ENCODE results near the gene OR52K1. TPM values are rescaled to one million over a fixed set of nuclear protein-coding genes. Genes with fewer than 3 reads are reported as not detected.

OR52K1 gene
- total RNA-seq, 1 experiment from 2014 or later: not detected

DNA sequence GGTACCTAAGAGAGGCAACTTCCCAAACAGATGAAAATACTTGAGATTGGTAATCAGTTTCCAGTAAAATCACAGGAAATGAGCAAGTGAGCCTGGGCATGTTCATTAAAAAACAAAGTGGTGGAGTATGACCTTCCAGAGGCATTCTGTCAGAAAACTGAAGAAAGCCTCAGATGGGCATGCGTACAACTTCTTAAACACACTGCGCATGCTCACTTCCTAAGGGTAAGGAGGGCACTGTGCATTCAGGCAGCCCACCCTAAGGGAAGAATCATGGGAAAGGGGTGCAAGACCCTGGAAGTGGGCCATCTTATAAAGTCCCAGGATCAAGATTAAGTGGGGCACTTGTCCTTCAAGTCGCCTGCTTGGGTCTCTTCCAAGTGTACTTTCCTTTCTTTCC is 29.3 kb upstream of the OR52K1 start:
- H3K27ac ChIP-seq (ENCODE audit: low read depth, low read length): no peak overlapping the region
- H3K9me3 ChIP-seq (ENCODE audit: control insufficient read depth in 1 of 2, insufficient read depth in 1 of 2, low read depth in 1 of 2, low read length in 2 of 2): no peaks in the 10 kb centered on the region
- no peak for DNase-seq (ENCODE audit: low read depth, low spot score)
- no peak overlapping the region for H3K4me3 ChIP-seq (replicated peaks in 1 of 2; ENCODE audit: low read depth in 1 of 2, low read length in 2 of 2)
- ChIA-PET RAD21 (ENCODE audit: low non-redundant PET in 1 of 2, low total read pairs in 2 of 2, uncharacterized antibody in 2 of 2, unreplicated experiment in 2 of 2) (no interaction called here), CTCF (no interaction called here), POLR2A (no interaction called here)
- no TSS peak for BruUV-seq (replicated peaks)
- intact Hi-C loops (cut with micrococcal nuclease): no loop called here
- no peak overlapping the region for H3K9ac ChIP-seq (ENCODE audit: low read length)
- H3K4me2 ChIP-seq (ENCODE audit: low read length): no peak overlapping the region
- H3K9me2 ChIP-seq (ENCODE audit: insufficient read depth): no peaks in the 10 kb centered on the region
- no peak overlapping the region for H2AFZ ChIP-seq (ENCODE audit: low read depth, low read length, poor library complexity, severe bottlenecking)
- ATAC-seq: no peak
- H3K79me2 ChIP-seq (ENCODE audit: insufficient read depth, low read length): no peaks in the 10 kb centered on the region
- no peaks in the 10 kb centered on the region for H3K36me3 ChIP-seq (ENCODE audit: control insufficient read depth in 1 of 2, insufficient read depth in 2 of 2, low read length in 2 of 2)
- no peak for TF ChIP-seq FOSL1 (IDR thresholded peaks at IDR 0.05; ENCODE audit: low read depth)
- TF ChIP-seq, protein P1, sequence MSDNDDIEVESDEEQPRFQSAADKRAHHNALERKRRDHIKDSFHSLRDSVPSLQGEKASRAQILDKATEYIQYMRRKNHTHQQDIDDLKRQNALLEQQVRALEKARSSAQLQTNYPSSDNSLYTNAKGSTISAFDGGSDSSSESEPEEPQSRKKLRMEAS (IDR thresholded peaks at IDR 0.05): no peak
- TF ChIP-seq, protein P2, sequence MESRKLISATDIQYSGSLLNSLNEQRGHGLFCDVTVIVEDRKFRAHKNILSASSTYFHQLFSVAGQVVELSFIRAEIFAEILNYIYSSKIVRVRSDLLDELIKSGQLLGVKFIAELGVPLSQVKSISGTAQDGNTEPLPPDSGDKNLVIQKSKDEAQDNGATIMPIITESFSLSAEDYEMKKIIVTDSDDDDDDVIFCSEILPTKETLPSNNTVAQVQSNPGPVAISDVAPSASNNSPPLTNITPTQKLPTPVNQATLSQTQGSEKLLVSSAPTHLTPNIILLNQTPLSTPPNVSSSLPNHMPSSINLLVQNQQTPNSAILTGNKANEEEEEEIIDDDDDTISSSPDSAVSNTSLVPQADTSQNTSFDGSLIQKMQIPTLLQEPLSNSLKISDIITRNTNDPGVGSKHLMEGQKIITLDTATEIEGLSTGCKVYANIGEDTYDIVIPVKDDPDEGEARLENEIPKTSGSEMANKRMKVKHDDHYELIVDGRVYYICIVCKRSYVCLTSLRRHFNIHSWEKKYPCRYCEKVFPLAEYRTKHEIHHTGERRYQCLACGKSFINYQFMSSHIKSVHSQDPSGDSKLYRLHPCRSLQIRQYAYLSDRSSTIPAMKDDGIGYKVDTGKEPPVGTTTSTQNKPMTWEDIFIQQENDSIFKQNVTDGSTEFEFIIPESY (IDR thresholded peaks at IDR 0.05; ENCODE audit: extremely low read depth, insufficient replicate concordance, low read length): no peak
- TF ChIP-seq POLR2AphosphoS5 (IDR thresholded peaks at IDR 0.05; ENCODE audit: low read depth, low read length): no peak
- TF ChIP-seq JUND (IDR thresholded peaks at IDR 0.05): no peak
- TF ChIP-seq RAD21 (IDR thresholded peaks at IDR 0.05; ENCODE audit: low read depth): no peak
- no peak for TF ChIP-seq EZH2phosphoT487 (IDR thresholded peaks at IDR 0.05; ENCODE audit: borderline replicate concordance)
- TF ChIP-seq, protein P3, sequence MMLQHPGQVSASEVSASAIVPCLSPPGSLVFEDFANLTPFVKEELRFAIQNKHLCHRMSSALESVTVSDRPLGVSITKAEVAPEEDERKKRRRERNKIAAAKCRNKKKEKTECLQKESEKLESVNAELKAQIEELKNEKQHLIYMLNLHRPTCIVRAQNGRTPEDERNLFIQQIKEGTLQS (IDR thresholded peaks at IDR 0.05): no peak
- no peak for TF ChIP-seq POLR2A (IDR thresholded peaks at IDR 0.05; ENCODE audit: borderline replicate concordance, extremely low read depth, insufficient read depth, insufficient read length)
- TF ChIP-seq ELF1 (IDR thresholded peaks at IDR 0.05; ENCODE audit: borderline replicate concordance, low read depth): no peak
- no peak for TF ChIP-seq SP1 (IDR thresholded peaks at IDR 0.05; ENCODE audit: low read depth)
- TF ChIP-seq SIN3A (IDR thresholded peaks at IDR 0.05; ENCODE audit: low read depth): no peak
- no peak for TF ChIP-seq ZFX (IDR thresholded peaks at IDR 0.05)
- no peak for TF ChIP-seq SRF (IDR thresholded peaks at IDR 0.05; ENCODE audit: low read depth)
- TF ChIP-seq, protein P4, sequence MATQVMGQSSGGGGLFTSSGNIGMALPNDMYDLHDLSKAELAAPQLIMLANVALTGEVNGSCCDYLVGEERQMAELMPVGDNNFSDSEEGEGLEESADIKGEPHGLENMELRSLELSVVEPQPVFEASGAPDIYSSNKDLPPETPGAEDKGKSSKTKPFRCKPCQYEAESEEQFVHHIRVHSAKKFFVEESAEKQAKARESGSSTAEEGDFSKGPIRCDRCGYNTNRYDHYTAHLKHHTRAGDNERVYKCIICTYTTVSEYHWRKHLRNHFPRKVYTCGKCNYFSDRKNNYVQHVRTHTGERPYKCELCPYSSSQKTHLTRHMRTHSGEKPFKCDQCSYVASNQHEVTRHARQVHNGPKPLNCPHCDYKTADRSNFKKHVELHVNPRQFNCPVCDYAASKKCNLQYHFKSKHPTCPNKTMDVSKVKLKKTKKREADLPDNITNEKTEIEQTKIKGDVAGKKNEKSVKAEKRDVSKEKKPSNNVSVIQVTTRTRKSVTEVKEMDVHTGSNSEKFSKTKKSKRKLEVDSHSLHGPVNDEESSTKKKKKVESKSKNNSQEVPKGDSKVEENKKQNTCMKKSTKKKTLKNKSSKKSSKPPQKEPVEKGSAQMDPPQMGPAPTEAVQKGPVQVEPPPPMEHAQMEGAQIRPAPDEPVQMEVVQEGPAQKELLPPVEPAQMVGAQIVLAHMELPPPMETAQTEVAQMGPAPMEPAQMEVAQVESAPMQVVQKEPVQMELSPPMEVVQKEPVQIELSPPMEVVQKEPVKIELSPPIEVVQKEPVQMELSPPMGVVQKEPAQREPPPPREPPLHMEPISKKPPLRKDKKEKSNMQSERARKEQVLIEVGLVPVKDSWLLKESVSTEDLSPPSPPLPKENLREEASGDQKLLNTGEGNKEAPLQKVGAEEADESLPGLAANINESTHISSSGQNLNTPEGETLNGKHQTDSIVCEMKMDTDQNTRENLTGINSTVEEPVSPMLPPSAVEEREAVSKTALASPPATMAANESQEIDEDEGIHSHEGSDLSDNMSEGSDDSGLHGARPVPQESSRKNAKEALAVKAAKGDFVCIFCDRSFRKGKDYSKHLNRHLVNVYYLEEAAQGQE (IDR thresholded peaks at IDR 0.05; ENCODE audit: low read depth): no peak
- no peak for TF ChIP-seq CEBPB (IDR thresholded peaks at IDR 0.05; ENCODE audit: low read depth)
- no peak for TF ChIP-seq YY1 (IDR thresholded peaks at IDR 0.05; ENCODE audit: extremely low read depth, insufficient replicate concordance, low read depth, low read length)
- TF ChIP-seq ZNF274 (IDR thresholded peaks at IDR 0.05; ENCODE audit: low read depth, low read length): no peak
- TF ChIP-seq, protein P5, sequence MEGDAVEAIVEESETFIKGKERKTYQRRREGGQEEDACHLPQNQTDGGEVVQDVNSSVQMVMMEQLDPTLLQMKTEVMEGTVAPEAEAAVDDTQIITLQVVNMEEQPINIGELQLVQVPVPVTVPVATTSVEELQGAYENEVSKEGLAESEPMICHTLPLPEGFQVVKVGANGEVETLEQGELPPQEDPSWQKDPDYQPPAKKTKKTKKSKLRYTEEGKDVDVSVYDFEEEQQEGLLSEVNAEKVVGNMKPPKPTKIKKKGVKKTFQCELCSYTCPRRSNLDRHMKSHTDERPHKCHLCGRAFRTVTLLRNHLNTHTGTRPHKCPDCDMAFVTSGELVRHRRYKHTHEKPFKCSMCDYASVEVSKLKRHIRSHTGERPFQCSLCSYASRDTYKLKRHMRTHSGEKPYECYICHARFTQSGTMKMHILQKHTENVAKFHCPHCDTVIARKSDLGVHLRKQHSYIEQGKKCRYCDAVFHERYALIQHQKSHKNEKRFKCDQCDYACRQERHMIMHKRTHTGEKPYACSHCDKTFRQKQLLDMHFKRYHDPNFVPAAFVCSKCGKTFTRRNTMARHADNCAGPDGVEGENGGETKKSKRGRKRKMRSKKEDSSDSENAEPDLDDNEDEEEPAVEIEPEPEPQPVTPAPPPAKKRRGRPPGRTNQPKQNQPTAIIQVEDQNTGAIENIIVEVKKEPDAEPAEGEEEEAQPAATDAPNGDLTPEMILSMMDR (IDR thresholded peaks at IDR 0.05 in 2 of 3, conservative IDR thresholded peaks at IDR 0.05 in 1 of 3; ENCODE audit: borderline replicate concordance in 1 of 3, insufficient read depth in 1 of 3, low read depth in 2 of 3, low read length in 2 of 3): no peak
- no peak for TF ChIP-seq CBX3 (IDR thresholded peaks at IDR 0.05; ENCODE audit: low read depth)
- no peaks in the 10 kb centered on the region for H3K4me1 ChIP-seq (ENCODE audit: control insufficient read depth in 1 of 2, insufficient read depth in 2 of 2, low read length in 2 of 2)
- no peaks in the 10 kb centered on the region for H4K20me1 ChIP-seq (ENCODE audit: insufficient read depth)
- peaks cover 8% of the 10 kb centered on the region; the same call in 1 of the 2 replicates for H3K27me3 ChIP-seq (ENCODE audit: insufficient read depth, low read length)

All from HCT116 (cell line).